ENCODE results near the gene TMEM98. TPM values are rescaled to one million over a fixed set of nuclear protein-coding genes. Genes with fewer than 3 reads are reported as not detected.
"Not testable (repeated sequence)": the region's sequence is repeated elsewhere in the genome, so short reads cannot be mapped to it uniquely, and the experiment has no call there.

Gene TMEM98
- total RNA-seq, 2 donors from 2014 or later, result 134 to 137 TPM

DNA sequence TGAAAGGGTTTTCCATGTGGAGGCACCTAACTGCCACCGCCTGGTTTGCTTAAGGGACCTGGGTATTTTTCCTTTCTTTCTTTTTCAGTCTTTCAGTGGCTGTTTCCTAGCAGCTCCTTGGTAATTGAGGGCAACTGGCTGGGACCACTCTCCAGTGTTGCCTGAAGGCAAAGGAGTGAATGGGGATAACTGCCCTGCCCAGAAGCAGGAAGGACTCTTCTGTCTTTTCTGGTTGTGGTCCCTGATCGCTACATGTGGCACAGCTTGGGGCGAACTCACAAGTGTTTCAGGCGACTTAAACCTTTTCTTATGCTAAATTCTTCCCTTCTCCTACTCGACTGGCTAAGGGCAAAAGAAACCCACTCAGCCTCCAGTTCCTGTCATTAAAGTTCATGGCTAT, 10.1 kb upstream of the TMEM98 start:
- Histone ChIP-seq H3K4me1 (ENCODE audit: control insufficient read depth, insufficient read depth, low read length) (no peaks in the 10 kb centered on the region), H3K36me3 (ENCODE audit: control insufficient read depth, insufficient read depth, low read length) (no peaks in the 10 kb centered on the region), H3K27me3 (ENCODE audit: control insufficient read depth, insufficient read depth, low read length, poor library complexity, severe bottlenecking) (no peaks in the 10 kb centered on the region), H3K9ac (ENCODE audit: extremely low read depth, low read length, poor library complexity, severe bottlenecking) (no peak overlapping the region), H3K9me3 (ENCODE audit: control insufficient read depth, low read length) (peaks cover 5% of the 10 kb centered on the region), H3K4me3 (ENCODE audit: low read length) (no peak overlapping the region), H3K27ac (ENCODE audit: low read depth, low read length) (no peak overlapping the region)
- Mint-ChIP-seq H3K27ac (no peak overlapping the region), H3K4me3 (no peak overlapping the region), H3K4me1 (no peaks in the 10 kb centered on the region), H3K9me3 (peaks cover 10% of the 10 kb centered on the region), H3K36me3 (ENCODE audit: low read depth) (no peaks in the 10 kb centered on the region), H3K27me3 (ENCODE audit: insufficient read depth) (no peaks in the 10 kb centered on the region)
- 47 to 67% methylated on average over 4 to 5 of the region's 5 CpGs for WGBS, 2 experiments (ENCODE audit: insufficient coverage in 1 of 2, insufficient read length in 1 of 2)
- peak; percentile 69 for DNase-seq
- TF ChIP-seq, protein P1, sequence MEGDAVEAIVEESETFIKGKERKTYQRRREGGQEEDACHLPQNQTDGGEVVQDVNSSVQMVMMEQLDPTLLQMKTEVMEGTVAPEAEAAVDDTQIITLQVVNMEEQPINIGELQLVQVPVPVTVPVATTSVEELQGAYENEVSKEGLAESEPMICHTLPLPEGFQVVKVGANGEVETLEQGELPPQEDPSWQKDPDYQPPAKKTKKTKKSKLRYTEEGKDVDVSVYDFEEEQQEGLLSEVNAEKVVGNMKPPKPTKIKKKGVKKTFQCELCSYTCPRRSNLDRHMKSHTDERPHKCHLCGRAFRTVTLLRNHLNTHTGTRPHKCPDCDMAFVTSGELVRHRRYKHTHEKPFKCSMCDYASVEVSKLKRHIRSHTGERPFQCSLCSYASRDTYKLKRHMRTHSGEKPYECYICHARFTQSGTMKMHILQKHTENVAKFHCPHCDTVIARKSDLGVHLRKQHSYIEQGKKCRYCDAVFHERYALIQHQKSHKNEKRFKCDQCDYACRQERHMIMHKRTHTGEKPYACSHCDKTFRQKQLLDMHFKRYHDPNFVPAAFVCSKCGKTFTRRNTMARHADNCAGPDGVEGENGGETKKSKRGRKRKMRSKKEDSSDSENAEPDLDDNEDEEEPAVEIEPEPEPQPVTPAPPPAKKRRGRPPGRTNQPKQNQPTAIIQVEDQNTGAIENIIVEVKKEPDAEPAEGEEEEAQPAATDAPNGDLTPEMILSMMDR (conservative IDR thresholded peaks at IDR 0.05), result no peak

DNA sequence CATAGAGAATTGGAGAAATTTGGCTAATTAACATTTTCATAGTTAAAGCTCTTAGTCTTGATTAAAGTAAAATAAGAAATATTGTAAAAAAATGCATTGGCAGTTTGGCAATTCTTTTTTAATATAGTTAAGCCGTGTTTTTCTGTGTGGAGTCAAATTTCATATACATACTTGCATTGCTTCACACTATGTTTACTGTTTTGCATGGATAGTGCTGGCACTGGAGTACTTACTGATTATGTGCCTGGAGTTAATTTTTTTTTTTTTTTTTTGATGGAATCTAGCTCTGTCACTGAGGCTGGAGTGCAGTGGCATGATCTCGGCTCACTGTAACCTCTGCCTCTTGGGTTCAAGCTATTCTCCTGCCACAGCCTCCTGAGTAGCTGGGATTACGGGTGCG, 8.1 kb upstream of the TMEM98 start:
- not testable (repeated sequence) for H3K9me3 ChIP-seq (ENCODE audit: control insufficient read depth, low read length); H3K27ac Mint-ChIP-seq; DNase-seq; H3K36me3 ChIP-seq (ENCODE audit: control insufficient read depth, insufficient read depth, low read length); H3K27me3 ChIP-seq (ENCODE audit: control insufficient read depth, insufficient read depth, low read length, poor library complexity, severe bottlenecking); H3K4me1 Mint-ChIP-seq; H3K36me3 Mint-ChIP-seq (ENCODE audit: low read depth); H3K27me3 Mint-ChIP-seq (ENCODE audit: insufficient read depth); H3K4me3 ChIP-seq (ENCODE audit: low read length); H3K27ac ChIP-seq (ENCODE audit: low read depth, low read length); H3K9ac ChIP-seq (ENCODE audit: extremely low read depth, low read length, poor library complexity, severe bottlenecking); H3K4me1 ChIP-seq (ENCODE audit: control insufficient read depth, insufficient read depth, low read length); H3K4me3 Mint-ChIP-seq
- peaks cover 12% of the 10 kb centered on the region for H3K9me3 Mint-ChIP-seq
- WGBS, 2 experiments (ENCODE audit: insufficient coverage in 1 of 2, insufficient read length in 1 of 2), result 83 to 92% methylated on average over 1 to 3 of the region's 4 CpGs

DNA sequence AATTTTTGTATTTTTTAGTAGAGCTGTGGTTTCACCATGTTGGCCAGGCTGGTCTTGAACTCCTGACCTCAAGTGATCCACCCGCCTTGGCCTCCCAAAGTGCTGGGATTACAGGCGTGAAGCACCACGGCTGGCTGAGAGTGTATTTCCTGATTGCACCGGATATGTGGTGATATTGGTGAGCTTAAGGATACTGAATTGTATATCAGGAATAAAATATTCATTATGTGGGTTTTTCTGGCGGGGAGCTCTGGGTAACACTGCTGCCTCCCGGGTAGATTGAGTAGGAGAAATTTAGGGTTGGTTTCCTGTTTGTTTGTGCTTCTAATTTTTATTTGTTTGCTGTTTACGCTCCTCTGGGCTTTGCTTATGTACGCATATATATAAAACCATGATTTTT, 7.7 kb upstream of the TMEM98 start:
- H3K36me3 ChIP-seq (ENCODE audit: control insufficient read depth, insufficient read depth, low read length), result no peaks in the 10 kb centered on the region
- Mint-ChIP-seq H3K4me1 (no peaks in the 10 kb centered on the region), H3K27ac (no peak overlapping the region), H3K9me3 (peaks cover 12% of the 10 kb centered on the region), H3K4me3 (no peak overlapping the region), H3K27me3 (ENCODE audit: insufficient read depth) (no peaks in the 10 kb centered on the region), H3K36me3 (ENCODE audit: low read depth) (no peaks in the 10 kb centered on the region)
- no peaks in the 10 kb centered on the region for H3K4me1 ChIP-seq (ENCODE audit: control insufficient read depth, insufficient read depth, low read length)
- 95 to 97% methylated on average over 4 to 8 of the region's 8 CpGs for WGBS, 2 experiments (ENCODE audit: insufficient coverage in 1 of 2, insufficient read length in 1 of 2)
- no peak for DNase-seq
- TF ChIP-seq, protein P1 (conservative IDR thresholded peaks at IDR 0.05), result no peak
- no peak overlapping the region for H3K9ac ChIP-seq (ENCODE audit: extremely low read depth, low read length, poor library complexity, severe bottlenecking)
- H3K9me3 ChIP-seq (ENCODE audit: control insufficient read depth, low read length), result peaks cover 5% of the 10 kb centered on the region
- no peak overlapping the region for H3K27ac ChIP-seq (ENCODE audit: low read depth, low read length)
- H3K4me3 ChIP-seq (ENCODE audit: low read length), result no peak overlapping the region
- H3K27me3 ChIP-seq (ENCODE audit: control insufficient read depth, insufficient read depth, low read length, poor library complexity, severe bottlenecking), result no peaks in the 10 kb centered on the region

DNA sequence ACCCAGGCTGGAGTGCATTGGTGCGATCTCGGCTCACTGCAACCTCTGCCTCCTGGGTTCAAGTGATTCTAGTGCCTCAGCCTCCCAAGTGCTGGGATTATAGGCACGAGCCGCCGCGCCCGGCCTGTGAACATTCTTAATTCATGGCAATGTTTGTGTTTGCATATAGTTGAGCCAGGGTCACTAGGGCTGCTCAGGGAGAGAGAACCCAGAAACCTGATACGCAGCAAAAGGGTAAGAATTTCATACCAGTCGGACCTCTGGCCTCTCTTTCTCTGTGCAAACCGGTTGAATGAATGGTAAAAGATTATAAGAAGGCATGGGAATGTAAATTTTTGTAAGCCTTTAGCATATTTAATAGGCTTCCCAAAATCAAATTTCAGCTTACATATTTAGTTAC, 6.9 kb upstream of the TMEM98 start:
- Mint-ChIP-seq H3K4me3 (no peak overlapping the region), H3K36me3 (ENCODE audit: low read depth) (no peaks in the 10 kb centered on the region), H3K27ac (no peak overlapping the region), H3K4me1 (no peaks in the 10 kb centered on the region), H3K27me3 (ENCODE audit: insufficient read depth) (no peaks in the 10 kb centered on the region), H3K9me3 (peaks cover 12% of the 10 kb centered on the region)
- 90% methylated on average over 9 of the region's 10 CpGs for WGBS, 2 experiments (ENCODE audit: insufficient coverage in 1 of 2, insufficient read length in 1 of 2)
- no peaks in the 10 kb centered on the region for H3K36me3 ChIP-seq (ENCODE audit: control insufficient read depth, insufficient read depth, low read length)
- no peak overlapping the region for H3K4me3 ChIP-seq (ENCODE audit: low read length)
- H3K9me3 ChIP-seq (ENCODE audit: control insufficient read depth, low read length), result peaks cover 5% of the 10 kb centered on the region
- no peaks in the 10 kb centered on the region for H3K4me1 ChIP-seq (ENCODE audit: control insufficient read depth, insufficient read depth, low read length)
- no peak overlapping the region for H3K27ac ChIP-seq (ENCODE audit: low read depth, low read length)
- TF ChIP-seq, protein P1 (conservative IDR thresholded peaks at IDR 0.05), result no peak
- H3K9ac ChIP-seq (ENCODE audit: extremely low read depth, low read length, poor library complexity, severe bottlenecking), result no peak overlapping the region
- no peaks in the 10 kb centered on the region for H3K27me3 ChIP-seq (ENCODE audit: control insufficient read depth, insufficient read depth, low read length, poor library complexity, severe bottlenecking)
- DNase-seq, result no peak

DNA sequence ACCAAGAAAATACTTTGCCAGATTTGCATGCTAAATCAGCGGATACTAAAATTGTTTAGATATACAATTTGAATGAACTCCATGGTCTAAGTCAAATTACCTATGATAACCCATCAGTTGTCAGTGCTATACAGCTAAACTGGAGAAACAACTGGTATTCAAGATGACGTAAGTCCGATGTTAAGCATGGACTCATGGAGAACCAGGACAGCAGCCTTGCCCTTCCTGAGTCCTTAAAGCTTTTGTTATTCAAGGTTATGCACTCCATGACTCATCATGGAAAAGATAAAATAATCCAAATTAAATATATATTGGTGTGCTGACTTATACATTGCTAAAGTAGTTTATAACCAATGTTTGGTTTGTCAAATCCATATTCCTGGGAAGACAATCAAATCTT, 4.0 kb upstream of the TMEM98 start:
- DNase-seq; H3K36me3 ChIP-seq (ENCODE audit: control insufficient read depth, insufficient read depth, low read length); H3K4me1 ChIP-seq (ENCODE audit: control insufficient read depth, insufficient read depth, low read length); H3K27me3 Mint-ChIP-seq (ENCODE audit: insufficient read depth); H3K9ac ChIP-seq (ENCODE audit: extremely low read depth, low read length, poor library complexity, severe bottlenecking); H3K4me3 Mint-ChIP-seq; H3K27ac Mint-ChIP-seq; H3K9me3 ChIP-seq (ENCODE audit: control insufficient read depth, low read length); H3K27ac ChIP-seq (ENCODE audit: low read depth, low read length); H3K4me1 Mint-ChIP-seq; H3K27me3 ChIP-seq (ENCODE audit: control insufficient read depth, insufficient read depth, low read length, poor library complexity, severe bottlenecking); H3K36me3 Mint-ChIP-seq (ENCODE audit: low read depth); H3K4me3 ChIP-seq (ENCODE audit: low read length): not testable (repeated sequence)
- 67 to 76% methylated on average over 2 to 3 of the region's 3 CpGs for WGBS, 2 experiments (ENCODE audit: insufficient coverage in 1 of 2, insufficient read length in 1 of 2)
- peaks cover 12% of the 10 kb centered on the region for H3K9me3 Mint-ChIP-seq

Data from endodermal cell (in vitro differentiated cells).